ENCODE measurements around the gene C16orf90.

DNA sequence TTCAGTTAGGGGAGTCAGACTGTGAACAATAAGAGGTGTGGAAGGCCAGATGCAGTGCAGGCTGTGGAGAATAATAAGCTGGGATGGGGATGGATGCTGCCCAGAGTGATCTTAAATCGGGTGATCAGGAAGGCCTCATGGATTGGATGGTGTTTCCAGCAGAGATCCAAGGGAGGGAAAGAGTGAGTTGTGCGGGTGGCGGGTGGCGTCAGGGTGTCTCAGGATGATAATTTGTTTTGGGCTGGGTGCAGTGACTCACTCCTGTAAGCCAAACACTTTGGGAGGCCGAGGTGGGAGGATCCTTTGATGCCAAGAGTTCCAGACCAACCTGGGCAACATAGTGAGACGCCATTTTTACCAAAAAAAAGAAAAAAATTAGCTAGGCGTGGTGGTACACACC lies 13.4 kb upstream of the C16orf90 start:
- TF ChIP-seq, protein P1, sequence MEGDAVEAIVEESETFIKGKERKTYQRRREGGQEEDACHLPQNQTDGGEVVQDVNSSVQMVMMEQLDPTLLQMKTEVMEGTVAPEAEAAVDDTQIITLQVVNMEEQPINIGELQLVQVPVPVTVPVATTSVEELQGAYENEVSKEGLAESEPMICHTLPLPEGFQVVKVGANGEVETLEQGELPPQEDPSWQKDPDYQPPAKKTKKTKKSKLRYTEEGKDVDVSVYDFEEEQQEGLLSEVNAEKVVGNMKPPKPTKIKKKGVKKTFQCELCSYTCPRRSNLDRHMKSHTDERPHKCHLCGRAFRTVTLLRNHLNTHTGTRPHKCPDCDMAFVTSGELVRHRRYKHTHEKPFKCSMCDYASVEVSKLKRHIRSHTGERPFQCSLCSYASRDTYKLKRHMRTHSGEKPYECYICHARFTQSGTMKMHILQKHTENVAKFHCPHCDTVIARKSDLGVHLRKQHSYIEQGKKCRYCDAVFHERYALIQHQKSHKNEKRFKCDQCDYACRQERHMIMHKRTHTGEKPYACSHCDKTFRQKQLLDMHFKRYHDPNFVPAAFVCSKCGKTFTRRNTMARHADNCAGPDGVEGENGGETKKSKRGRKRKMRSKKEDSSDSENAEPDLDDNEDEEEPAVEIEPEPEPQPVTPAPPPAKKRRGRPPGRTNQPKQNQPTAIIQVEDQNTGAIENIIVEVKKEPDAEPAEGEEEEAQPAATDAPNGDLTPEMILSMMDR (IDR thresholded peaks at IDR 0.05), result no peak
- no peak for TF ChIP-seq POLR2A (IDR thresholded peaks at IDR 0.05)

Data from thyroid gland (tissue), 4 donors.